A549 (cell line): Measurements from ENCODE around the gene QRICH2. TPM values are rescaled to one million over a fixed set of nuclear protein-coding genes. Genes with fewer than 3 reads are reported as not detected.

Experiments used
- ATAC-seq, 2 experiments: fragments of 200-7000 bp in 1 of 2; fragments of >200 bp in 1 of 2; cut with Nextera tagmentation in 1 of 2; cut with Tn5 transposase in 1 of 2; 3 replicates each; pipeline versions ENCODE4 v1.8.0 to v1.9.1; 2018 to 2020; ENCODE audit warnings: mild to moderate bottlenecking in 1 of 2, moderate library complexity in 1 of 2
- CTCF ChIA-PET: fragments of 300-600 bp; sonication (Branson Sonifier 250); formaldehyde crosslinking; extraction: SDS; loops from one replicate; lab custom pipeline; 2021; ENCODE audit warnings: antibody characterized with exemption, inconsistent platforms; lab: Yijun Ruan, JAX
- POLR2A ChIA-PET: fragments of 350-600 bp; formaldehyde crosslinking; extraction: SDS; loops from one replicate; lab custom pipeline; 2021; ENCODE audit warnings: antibody characterized with exemption, inconsistent platforms; lab: Yijun Ruan, JAX
- DNase-seq, 2 experiments: peaks; one replicate each; pipeline versions ENCODE4 v3.0.0 to v3.0.0-alpha.2; 2011 to 2016; ENCODE audit warnings: low read depth in 1 of 2, low spot score in 1 of 2
- FAIRE-seq: peaks from 2 replicates; lab custom pipeline; 2011; peaks lifted over from hg19 to GRCh38; lab: Jason Lieb, UNC
- H3K27ac ChIP-seq, 2 experiments: fragments of >200 bp; sonication (Bioruptor Twin); formaldehyde crosslinking; 3 replicates each; pipeline ENCODE4 v1.5.1; 2016 to 2017
- H3K4me1 ChIP-seq: fragments of >200 bp; sonication (Bioruptor Twin); formaldehyde crosslinking; 3 replicates; pipeline ENCODE4 v1.6.1; 2016
- H3K4me2 ChIP-seq: fragments of >200 bp; sonication (Bioruptor Twin); formaldehyde crosslinking; 3 replicates; pipeline ENCODE4 v1.6.1; 2016
- H3K4me3 ChIP-seq: fragments of >200 bp; sonication (Bioruptor Twin); formaldehyde crosslinking; 3 replicates; pipeline ENCODE4 v1.5.1; 2016
- H3K9me3 ChIP-seq: fragments of >200 bp; sonication (Bioruptor Twin); formaldehyde crosslinking; 3 replicates; pipeline ENCODE4 v1.6.1; 2016
- BCL3 ChIP-seq: fragments of >200 bp; sonication (Bioruptor Twin); formaldehyde crosslinking; IDR thresholded peaks from 3 replicates; pipeline ENCODE4 v1.6.1; 2016
- CBX2 ChIP-seq: fragments of 200-600 bp; sonication (generic); IDR thresholded peaks from 2 replicates; pipeline ENCODE4 v1.6.1; 2016; ENCODE audit warnings: low read depth, mild to moderate bottlenecking, borderline replicate concordance
- CBX8 ChIP-seq: fragments of 200-600 bp; sonication (generic); IDR thresholded peaks from 2 replicates; pipeline ENCODE4 v1.6.1; 2016
- ESRRA ChIP-seq: fragments of 150-350 bp; IDR thresholded peaks from 2 replicates; pipeline ENCODE4 v1.6.1; 2014; ENCODE audit warnings: mild to moderate bottlenecking, low read length, borderline replicate concordance
- FOSB ChIP-seq: fragments of 250-450 bp; sonication (Bioruptor Pico); IDR thresholded peaks from 2 replicates; pipeline ENCODE4 v1.5.0; 2020; ENCODE audit warnings: mild to moderate bottlenecking, moderate library complexity
- GATA3 ChIP-seq: IDR thresholded peaks from 2 replicates; pipeline ENCODE4 v1.6.1; 2012; ENCODE audit warnings: borderline replicate concordance
- HDAC2 ChIP-seq: fragments of 200-600 bp; sonication (generic); IDR thresholded peaks from 2 replicates; pipeline ENCODE4 v1.6.1; 2016
- HOXB13 ChIP-seq: fragments of 250-450 bp; sonication (Bioruptor Pico); IDR thresholded peaks from 2 replicates; pipeline ENCODE4 v1.5.0; 2020; ENCODE audit warnings: low read depth, mild to moderate bottlenecking, moderate library complexity
- JUN ChIP-seq, 2 experiments: fragments of >200 bp; sonication (Bioruptor Twin); formaldehyde crosslinking; IDR thresholded peaks; 2 replicates in 1 of 2; 3 replicates in 1 of 2; pipeline ENCODE4 v1.6.1; 2016 to 2017
- KDM5A ChIP-seq: fragments of 200-600 bp; sonication (generic); IDR thresholded peaks from 2 replicates; pipeline ENCODE4 v1.6.1; 2016; ENCODE audit warnings: antibody characterized with exemption, mild to moderate bottlenecking
- MYC ChIP-seq: IDR thresholded peaks from 2 replicates; pipeline ENCODE4 v1.6.1; 2012; ENCODE audit warnings: mild to moderate bottlenecking, inconsistent platforms, low read length, improper control_type of control experiment, borderline replicate concordance
- NFE2L2 ChIP-seq: fragments of 150-350 bp; conservative IDR thresholded peaks from 2 replicates; pipeline ENCODE4 v1.6.1; 2014; ENCODE audit warnings: low read length
- NPAS2 ChIP-seq: fragments of 250-450 bp; sonication (Bioruptor Pico); IDR thresholded peaks from 2 replicates; pipeline ENCODE4 v1.8.0; 2022; ENCODE audit warnings: mild to moderate bottlenecking, moderate library complexity, borderline replicate concordance
- RAD21 ChIP-seq, 2 experiments: fragments of >200 bp in 1 of 2; sonication (Bioruptor Twin) in 1 of 2; formaldehyde crosslinking in 1 of 2; IDR thresholded peaks in 1 of 2; conservative IDR thresholded peaks in 1 of 2; 2 replicates in 1 of 2; 3 replicates in 1 of 2; pipeline ENCODE4 v1.6.1; 2012 to 2018; ENCODE audit warnings: inconsistent platforms in 1 of 2
- RCOR1 ChIP-seq: fragments of 150-350 bp; IDR thresholded peaks from 2 replicates; pipeline ENCODE4 v1.6.1; 2014; ENCODE audit warnings: antibody characterized with exemption, low read length, low read depth
- RFX5 ChIP-seq: fragments of 450-650 bp; IDR thresholded peaks from 2 replicates; pipeline ENCODE4 v1.7.1; 2014; ENCODE audit warnings: antibody characterized with exemption, mild to moderate bottlenecking, moderate library complexity
- ZFP36 ChIP-seq: fragments of 450-650 bp; IDR thresholded peaks from 2 replicates; pipeline ENCODE4 v1.6.1; 2014; ENCODE audit warnings: borderline replicate concordance; ENCODE audit not compliant: partially characterized antibody
- ZNF302 ChIP-seq: fragments of 250-450 bp; sonication (Bioruptor Pico); IDR thresholded peaks from 2 replicates; pipeline ENCODE4 v1.9.0; 2021; ENCODE audit warnings: inconsistent platforms, mild to moderate bottlenecking, moderate library complexity
- WGBS: methylation state at CpG from one replicate; pipeline ENCODE4 v1.1.6; 2017; ENCODE audit errors: missing lambda C conversion rate; 5-methylcytosine and 5-hydroxymethylcytosine counted together
- polyA plus RNA-seq, 4 experiments: library from polyadenylated mRNA; depleted of rRNA in 3 of 4; stranded (reverse); fragments of >200 nt; fragmentation: RNase III in 1 of 4; extraction: RNeasy Plus Mini Kit Qiagen cat#74134 plus additional on column Dnase treatment in 1 of 4; gene quantifications; 2 replicates in 3 of 4; 3 replicates in 1 of 4; pipeline ENCODE4 v1.2.3, GENCODE V29; 2011 to 2017
- TF ChIP-seq, protein P1 (sequence below): fragments of >200 bp; sonication (Bioruptor Twin); formaldehyde crosslinking; IDR thresholded peaks from 3 replicates; pipeline ENCODE4 v1.5.1; 2016

QRICH2 gene
- polyA plus RNA-seq, 2 of the 4 experiments (the other 2 are of a cell fraction) = 0.57 to 0.88 TPM

DNA sequence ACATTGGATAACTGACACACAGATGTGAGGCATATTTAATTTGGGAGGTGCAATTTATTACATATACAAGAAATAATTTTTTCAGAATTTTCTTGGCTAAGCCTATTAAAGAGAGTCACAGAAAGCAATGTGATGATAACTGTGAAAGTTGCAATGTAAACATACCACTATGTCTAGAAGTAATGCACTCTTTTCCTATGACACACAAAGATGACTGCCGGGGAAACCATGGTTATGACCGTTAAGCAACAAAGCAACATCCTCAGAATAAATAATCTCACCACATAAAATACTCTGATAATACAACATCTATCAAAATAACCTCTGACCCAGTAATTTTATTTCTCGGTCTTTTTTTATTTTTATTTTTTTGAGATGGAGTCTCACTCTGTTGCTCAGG is 10.5 kb upstream of the QRICH2 start (continued):
- TF ChIP-seq FOSB (CRISPR knock-in tag) = no peak

DNA sequence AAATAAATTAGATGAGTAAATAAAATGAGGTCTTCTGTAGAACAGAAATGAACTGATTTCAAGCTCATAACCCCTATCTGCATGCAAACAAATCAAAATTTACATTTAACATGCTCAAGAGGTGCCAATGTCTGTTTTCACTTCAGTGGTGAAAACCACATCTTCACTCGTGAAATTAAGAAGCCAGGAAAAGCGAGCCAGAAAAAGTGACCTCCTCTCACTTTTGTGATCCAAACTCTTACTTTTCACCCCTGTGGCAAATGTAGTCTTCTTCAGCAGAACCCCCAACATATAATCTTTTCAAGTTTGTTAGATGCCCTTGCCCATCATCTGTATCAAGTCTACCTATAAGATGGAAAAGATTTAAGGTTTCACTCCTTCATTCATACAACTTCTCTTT is 9.5 kb upstream of the QRICH2 start:
- 96% methylated on average over 2 of the region's 2 CpGs for WGBS
- CTCF ChIA-PET = interaction anchor here (0.6 to 8.3 kb wide), 10 partner anchors 10 to 303 kb away, joined by 3 to 59 read pairs (median 6); partner anchors contain the start of gene QRICH2
- Histone ChIP-seq H3K4me2 (no peak overlapping the region), H3K4me3 (no peak overlapping the region), H3K27ac (no peak overlapping the region), H3K9me3 (no peaks in the 10 kb centered on the region), H3K4me1 (no peaks in the 10 kb centered on the region)
- DNase-seq (no peak), ATAC-seq (no peak), FAIRE-seq (no peak)
- POLR2A ChIA-PET = no interaction called here
- TF ChIP-seq RAD21 (conservative IDR thresholded peaks at IDR 0.05 in 1 of 2, IDR thresholded peaks at IDR 0.05 in 1 of 2) = no peak

DNA sequence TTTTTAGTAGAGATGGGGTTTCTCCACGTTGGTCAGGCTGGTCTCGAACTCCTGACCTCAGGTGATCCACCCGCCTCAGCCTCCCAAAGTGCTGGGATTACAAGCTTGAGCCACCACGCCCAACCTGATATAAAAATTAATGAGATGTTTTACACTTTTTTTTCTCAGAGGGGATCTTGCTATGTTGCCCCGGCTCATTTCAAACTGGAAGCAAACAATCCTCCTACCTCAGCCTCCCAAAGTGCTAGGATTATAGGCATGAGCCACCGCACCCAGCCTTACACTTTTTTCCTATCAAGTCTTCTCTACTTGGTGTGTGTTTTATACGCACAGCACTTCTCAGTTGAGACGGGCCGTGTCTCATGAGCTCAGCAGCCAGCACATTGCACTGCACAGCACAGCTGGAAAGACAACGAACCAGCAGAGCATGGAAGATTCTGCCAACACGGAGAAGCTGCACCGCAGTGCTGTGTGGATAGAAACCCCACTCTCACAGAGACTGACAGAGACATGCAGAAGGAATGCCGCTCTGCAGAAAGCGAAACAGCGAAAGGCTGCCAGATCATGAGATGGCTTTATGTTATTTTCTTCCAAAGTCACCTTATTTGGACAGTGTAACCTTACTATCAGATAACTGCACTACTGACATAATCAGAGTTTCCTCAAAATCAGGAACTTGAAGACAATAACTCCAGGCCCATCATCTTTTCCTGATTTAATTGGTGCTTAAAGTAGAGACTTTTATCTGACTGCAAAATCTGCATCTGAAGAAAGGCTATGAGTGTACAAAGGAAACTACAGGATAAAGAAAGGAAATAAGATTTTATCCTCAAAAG is 6.5 kb upstream of the QRICH2 start:
- TF ChIP-seq ZNF302 (CRISPR knock-in tag) (no peak), RFX5 (no peak), NFE2L2 (no peak), RCOR1 (no peak), HOXB13 (CRISPR knock-in tag) (no peak), GATA3 (no peak), JUN (IDR thresholded peaks at IDR 0.05) (no peak), ZFP36 (no peak), BCL3 (no peak)
- Histone ChIP-seq H3K27ac (no peak overlapping the region), H3K4me1 (no peaks in the 10 kb centered on the region), H3K9me3 (no peaks in the 10 kb centered on the region), H3K4me3 (no peak overlapping the region), H3K4me2 (no peak overlapping the region)
- FAIRE-seq (no peak), ATAC-seq (no peak), DNase-seq (no peak)
- WGBS = 93% methylated on average over 15 of the region's 15 CpGs
- ChIA-PET POLR2A (no interaction called here), CTCF (interaction anchor here (1.0 to 8.3 kb wide), 3 partner anchors 10 to 83 kb away, joined by 3 to 59 read pairs (median 3); no protein-coding TSS in a partner anchor)

DNA sequence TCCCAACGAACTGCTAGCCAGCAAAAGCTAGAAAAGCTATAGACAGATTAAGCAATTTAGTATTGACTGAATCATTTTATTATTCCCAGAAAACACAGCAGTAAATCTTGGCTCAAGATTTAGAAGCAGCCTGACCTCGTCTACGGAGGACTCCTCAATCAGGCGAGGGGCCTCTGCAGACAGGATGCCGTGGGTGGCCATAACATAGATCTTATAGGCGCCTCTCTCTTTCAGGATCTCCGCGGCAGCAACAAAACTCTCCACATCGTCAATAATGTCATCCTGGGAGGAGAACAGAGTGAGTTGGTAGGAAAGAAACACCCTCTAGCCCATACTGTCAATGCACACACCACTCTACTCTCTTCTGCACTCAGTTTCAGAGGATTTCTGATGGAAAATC is 4.7 kb upstream of the QRICH2 start:
- DNase-seq (no peak), ATAC-seq (no peak), FAIRE-seq (no peak)
- ChIA-PET POLR2A (no interaction called here), CTCF (interaction anchor here (0.7 to 8.3 kb wide), 9 partner anchors 9 to 1859 kb away, joined by 3 to 59 read pairs (median 4); no protein-coding TSS in a partner anchor)
- no peak overlapping the region for H3K4me3 ChIP-seq
- 89% methylated on average over 9 of the region's 9 CpGs for WGBS
- no peak overlapping the region for H3K4me2 ChIP-seq
- no peaks in the 10 kb centered on the region for H3K9me3 ChIP-seq
- no peaks in the 10 kb centered on the region for H3K4me1 ChIP-seq
- no peak for TF ChIP-seq KDM5A
- no peak for TF ChIP-seq CBX8
- no peak for TF ChIP-seq MYC
- no peak for TF ChIP-seq BCL3
- no peak for TF ChIP-seq ESRRA
- TF ChIP-seq, protein P1, sequence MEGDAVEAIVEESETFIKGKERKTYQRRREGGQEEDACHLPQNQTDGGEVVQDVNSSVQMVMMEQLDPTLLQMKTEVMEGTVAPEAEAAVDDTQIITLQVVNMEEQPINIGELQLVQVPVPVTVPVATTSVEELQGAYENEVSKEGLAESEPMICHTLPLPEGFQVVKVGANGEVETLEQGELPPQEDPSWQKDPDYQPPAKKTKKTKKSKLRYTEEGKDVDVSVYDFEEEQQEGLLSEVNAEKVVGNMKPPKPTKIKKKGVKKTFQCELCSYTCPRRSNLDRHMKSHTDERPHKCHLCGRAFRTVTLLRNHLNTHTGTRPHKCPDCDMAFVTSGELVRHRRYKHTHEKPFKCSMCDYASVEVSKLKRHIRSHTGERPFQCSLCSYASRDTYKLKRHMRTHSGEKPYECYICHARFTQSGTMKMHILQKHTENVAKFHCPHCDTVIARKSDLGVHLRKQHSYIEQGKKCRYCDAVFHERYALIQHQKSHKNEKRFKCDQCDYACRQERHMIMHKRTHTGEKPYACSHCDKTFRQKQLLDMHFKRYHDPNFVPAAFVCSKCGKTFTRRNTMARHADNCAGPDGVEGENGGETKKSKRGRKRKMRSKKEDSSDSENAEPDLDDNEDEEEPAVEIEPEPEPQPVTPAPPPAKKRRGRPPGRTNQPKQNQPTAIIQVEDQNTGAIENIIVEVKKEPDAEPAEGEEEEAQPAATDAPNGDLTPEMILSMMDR = no peak
- no peak for TF ChIP-seq NPAS2 (CRISPR knock-in tag)
- TF ChIP-seq HDAC2 = no peak
- no peak for TF ChIP-seq CBX2
- no peak overlapping the region for H3K27ac ChIP-seq
